OCI-LY1 (cell line): ENCODE data around the gene OR10P1.

Experiments used
- H2AFZ ChIP-seq: fragments of 200-600 bp; sonication (generic), shearing (Covaris generic); 2 replicates; pipeline ENCODE4 v1.6.0; 2014; ENCODE audit warnings: antibody characterized with exemption, mild to moderate bottlenecking, low read length
- H3F3A ChIP-seq: fragments of 200-600 bp; sonication (generic), shearing (Covaris generic); 2 replicates; pipeline ENCODE4 v1.6.0; 2014; ENCODE audit warnings: mild to moderate bottlenecking, antibody characterized with exemption, low read length, moderate library complexity; ENCODE audit not compliant: insufficient read depth
- H3K27ac ChIP-seq: fragments of 200-600 bp; sonication (generic); 2 replicates; pipeline ENCODE4 v1.5.1; 2014; ENCODE audit warnings: low read length, mixed run types, mild to moderate bottlenecking, low read depth; ENCODE audit not compliant: poor library complexity, severe bottlenecking
- H3K27me3 ChIP-seq: fragments of 200-600 bp; sonication (generic); 2 replicates; pipeline ENCODE4 v1.6.0; 2014; ENCODE audit warnings: antibody characterized with exemption, mild to moderate bottlenecking, low read length, moderate library complexity; ENCODE audit not compliant: insufficient read depth
- H3K36me3 ChIP-seq: fragments of 200-600 bp; sonication (generic); 2 replicates; pipeline ENCODE4 v1.6.1; 2014; ENCODE audit warnings: mild to moderate bottlenecking, antibody characterized with exemption, low read length, moderate library complexity, mixed read lengths; ENCODE audit not compliant: insufficient read depth
- H3K4me1 ChIP-seq: fragments of 200-600 bp; sonication (generic); 2 replicates; pipeline ENCODE4 v1.5.1; 2014; ENCODE audit warnings: mild to moderate bottlenecking, low read length, moderate library complexity; ENCODE audit not compliant: insufficient read depth, severe bottlenecking
- H3K4me2 ChIP-seq: fragments of 200-600 bp; sonication (generic), shearing (Covaris generic); 2 replicates; pipeline ENCODE4 v1.6.1; 2014; ENCODE audit warnings: low read length
- H3K4me3 ChIP-seq: fragments of 200-600 bp; sonication (generic); 2 replicates; pipeline ENCODE4 v1.5.1; 2014; ENCODE audit warnings: low read length, low read depth, mild to moderate bottlenecking, mixed read lengths; ENCODE audit not compliant: poor library complexity, severe bottlenecking
- H3K79me2 ChIP-seq: fragments of 200-600 bp; shearing (Covaris generic); 2 replicates; pipeline ENCODE4 v1.6.1; 2016; ENCODE audit warnings: mixed run types, low read length, mixed read lengths; ENCODE audit not compliant: insufficient read depth
- H3K9ac ChIP-seq: fragments of 200-600 bp; sonication (generic), shearing (Covaris generic); 2 replicates; pipeline ENCODE4 v1.6.1; 2014; ENCODE audit warnings: mild to moderate bottlenecking, low read length, mixed read lengths
- H3K9me2 ChIP-seq: fragments of 200-600 bp; sonication (generic), shearing (Covaris generic); 2 replicates; pipeline ENCODE4 v1.6.1; 2014; ENCODE audit warnings: low read depth, mild to moderate bottlenecking, low read length, mixed read lengths
- H3K9me3 ChIP-seq: fragments of 200-600 bp; shearing (Covaris generic); 2 replicates; pipeline ENCODE4 v1.6.1; 2014; ENCODE audit warnings: low read length, mixed read lengths
- H4K20me1 ChIP-seq: fragments of 200-600 bp; sonication (generic), shearing (Covaris generic); 2 replicates; pipeline ENCODE4 v1.6.0; 2016; ENCODE audit warnings: mild to moderate bottlenecking, low read length; ENCODE audit not compliant: insufficient read depth
- CTCF ChIP-seq: fragments of 200-600 bp; sonication (generic), shearing (Covaris generic); IDR thresholded peaks from 2 replicates; pipeline ENCODE4 v1.5.1; 2017; ENCODE audit warnings: mild to moderate bottlenecking, antibody characterized with exemption, low read length, moderate library complexity, mixed read lengths
- EZH2 ChIP-seq: fragments of 200-600 bp; sonication (generic), shearing (Covaris generic); IDR thresholded peaks from 2 replicates; pipeline ENCODE4 v1.8.0; 2017; ENCODE audit warnings: borderline replicate concordance, mixed run types, mild to moderate bottlenecking, antibody characterized with exemption, low read length, moderate library complexity, mixed read lengths

Gene OR10P1

GRCh38 chr12:55658212-55658611 lies 21.5 kb downstream of the OR10P1 start:
- no peaks in the 10 kb centered on the region for H3K4me1 ChIP-seq
- H3F3A ChIP-seq, result no peaks in the 10 kb centered on the region

GRCh38 chr12:55658635-55659391 lies 22.1 kb downstream of the OR10P1 start:
- no peak overlapping the region for H3K27ac ChIP-seq
- no peaks in the 10 kb centered on the region for H3K4me1 ChIP-seq
- H3K9me2 ChIP-seq, result no peaks in the 10 kb centered on the region

More at GRCh38 chr12:55658212-55658611, 21.5 kb downstream of the OR10P1 start:
- no peaks in the 10 kb centered on the region for H3K9me3 ChIP-seq
- TF ChIP-seq EZH2 (no peak), CTCF (no peak)
- no peaks in the 10 kb centered on the region for H3K27me3 ChIP-seq
- H3K9me2 ChIP-seq, result no peaks in the 10 kb centered on the region
- no peak overlapping the region for H3K4me3 ChIP-seq
- H2AFZ ChIP-seq, result no peak overlapping the region
- no peak overlapping the region for H3K4me2 ChIP-seq
- H4K20me1 ChIP-seq, result no peaks in the 10 kb centered on the region
- no peaks in the 10 kb centered on the region for H3K79me2 ChIP-seq
- H3K36me3 ChIP-seq, result no peaks in the 10 kb centered on the region
- H3K9ac ChIP-seq, result no peak overlapping the region
- H3K27ac ChIP-seq, result no peak overlapping the region

GRCh38 chr12:55659486-55660385 lies 23.0 kb downstream of the OR10P1 start:
- Histone ChIP-seq H3K4me3 (no peak overlapping the region), H3K27ac (no peak overlapping the region), H3K36me3 (no peaks in the 10 kb centered on the region), H3F3A (no peaks in the 10 kb centered on the region), H3K4me2 (no peak overlapping the region), H3K79me2 (no peaks in the 10 kb centered on the region), H3K9me2 (no peaks in the 10 kb centered on the region), H3K9me3 (no peaks in the 10 kb centered on the region), H3K9ac (no peak overlapping the region), H2AFZ (no peak overlapping the region), H3K27me3 (no peaks in the 10 kb centered on the region), H3K4me1 (no peaks in the 10 kb centered on the region), H4K20me1 (no peaks in the 10 kb centered on the region)
- TF ChIP-seq EZH2, result no peak
- peak; percentile 60 for TF ChIP-seq CTCF

More at GRCh38 chr12:55658635-55659391, 22.1 kb downstream of the OR10P1 start:
- Histone ChIP-seq H4K20me1 (no peaks in the 10 kb centered on the region), H3K79me2 (no peaks in the 10 kb centered on the region), H2AFZ (no peak overlapping the region), H3K9me3 (no peaks in the 10 kb centered on the region), H3K9ac (no peak overlapping the region), H3K27me3 (no peaks in the 10 kb centered on the region), H3K36me3 (no peaks in the 10 kb centered on the region), H3K4me2 (no peak overlapping the region), H3K4me3 (no peak overlapping the region), H3F3A (no peaks in the 10 kb centered on the region)
- no peak for TF ChIP-seq CTCF
- TF ChIP-seq EZH2, result no peak
